WTC11 (cell line): Measurements from ENCODE around the gene C2orf76. TPM values are rescaled to one million over a fixed set of nuclear protein-coding genes. Genes with fewer than 3 reads are reported as not detected.
A peak's percentile ranks its signal among the peaks of the same experiment; 100 is the strongest.

Experiments
- ATAC-seq: fragments of 200-7000 bp; cut with Tn5 transposase; 2 replicates; pipeline ENCODE4 v1.10.0; 2021; ENCODE audit warnings: mild to moderate bottlenecking, moderate library complexity
- CTCF ChIA-PET: fragments of 300-600 bp; sonication (Branson Sonifier 250); formaldehyde crosslinking; loops from one replicate; lab custom pipeline; 2021; ENCODE audit warnings: antibody characterized with exemption; lab: Charles Lee
- POLR2A ChIA-PET: fragments of 350-600 bp; sonication (Branson Sonifier 250); formaldehyde crosslinking; loops from one replicate; lab custom pipeline; 2021; ENCODE audit warnings: antibody characterized with exemption; lab: Charles Lee
- DNase-seq: peaks from one replicate; pipeline ENCODE4 v3.0.0; 2021; ENCODE audit warnings: low spot score
- H3K27ac Mint-ChIP-seq: 2 replicates; pipeline ENCODE4 v1.8.0; 2021; ENCODE audit warnings: mixed read lengths
- H3K27me3 Mint-ChIP-seq: 2 replicates; pipeline ENCODE4 v1.8.0; 2021; ENCODE audit warnings: low read depth, mild to moderate bottlenecking, moderate library complexity, mixed read lengths
- H3K36me3 Mint-ChIP-seq: 2 replicates; pipeline ENCODE4 v1.8.0; 2021; ENCODE audit warnings: mixed read lengths
- H3K4me1 Mint-ChIP-seq: 2 replicates; pipeline ENCODE4 v1.8.0; 2022; ENCODE audit warnings: mixed read lengths
- H3K4me3 Mint-ChIP-seq: 2 replicates; pipeline ENCODE4 v1.8.0; 2021; ENCODE audit warnings: mild to moderate bottlenecking, moderate library complexity, mixed read lengths
- H3K9me3 Mint-ChIP-seq: 2 replicates; pipeline ENCODE4 v1.8.0; 2021; ENCODE audit warnings: mixed read lengths
- ATF1 ChIP-seq: sonication (generic); formaldehyde crosslinking; IDR thresholded peaks from 2 replicates; pipeline ENCODE4 v1.8.1; 2023; ENCODE audit warnings: mild to moderate bottlenecking, moderate library complexity, missing genetic modification reagents
- EMX1 ChIP-seq: fragments of 250-450 bp; sonication (Bioruptor Pico); IDR thresholded peaks from 2 replicates; pipeline ENCODE4 v1.8.0; 2021; ENCODE audit warnings: mild to moderate bottlenecking
- ESRRA ChIP-seq: sonication (generic); formaldehyde crosslinking; IDR thresholded peaks from 2 replicates; pipeline ENCODE4 v1.8.1; 2022; ENCODE audit warnings: mild to moderate bottlenecking, missing genetic modification reagents, borderline replicate concordance
- GABPB1 ChIP-seq: sonication (generic); formaldehyde crosslinking; IDR thresholded peaks from 2 replicates; pipeline ENCODE4 v1.8.1; 2023; ENCODE audit warnings: mild to moderate bottlenecking, missing genetic modification reagents
- HMGA2 ChIP-seq: fragments of 250-450 bp; sonication (Bioruptor Pico); IDR thresholded peaks from 2 replicates; pipeline ENCODE4 v1.4.0; 2021; ENCODE audit warnings: mild to moderate bottlenecking, moderate library complexity
- JUN ChIP-seq: sonication (generic); formaldehyde crosslinking; IDR thresholded peaks from 2 replicates; pipeline ENCODE4 v1.8.0; 2023; ENCODE audit warnings: mild to moderate bottlenecking, missing genetic modification reagents
- KAT7 ChIP-seq: sonication (generic); formaldehyde crosslinking; IDR thresholded peaks from 2 replicates; pipeline ENCODE4 v1.8.1; 2023; ENCODE audit warnings: missing genetic modification reagents, mild to moderate bottlenecking, borderline replicate concordance
- MXD4 ChIP-seq: fragments of 250-450 bp; sonication (Bioruptor Pico); IDR thresholded peaks from 2 replicates; pipeline ENCODE4 v1.8.0; 2021; ENCODE audit warnings: mild to moderate bottlenecking, moderate library complexity, borderline replicate concordance
- PRRX2 ChIP-seq: fragments of 250-450 bp; sonication (Bioruptor Pico); IDR thresholded peaks from 2 replicates; pipeline ENCODE4 v1.8.0; 2021; ENCODE audit warnings: mild to moderate bottlenecking
- SOX15 ChIP-seq: fragments of 250-450 bp; sonication (Bioruptor Pico); IDR thresholded peaks from 2 replicates; pipeline ENCODE4 v1.9.0; 2021; ENCODE audit warnings: mild to moderate bottlenecking
- TCF7 ChIP-seq: sonication (generic); formaldehyde crosslinking; IDR thresholded peaks from 2 replicates; pipeline ENCODE4 v1.8.0; 2022; ENCODE audit warnings: mild to moderate bottlenecking, low read depth, missing genetic modification reagents, moderate library complexity
- TEAD4 ChIP-seq: sonication (generic); formaldehyde crosslinking; IDR thresholded peaks from 2 replicates; pipeline ENCODE4 v1.8.0; 2022; ENCODE audit warnings: mild to moderate bottlenecking, missing genetic modification reagents
- TP53 ChIP-seq: sonication (generic); formaldehyde crosslinking; IDR thresholded peaks from 2 replicates; pipeline ENCODE4 v1.8.1; 2023; ENCODE audit warnings: mild to moderate bottlenecking, missing genetic modification reagents
- ZBTB21 ChIP-seq: sonication (generic); formaldehyde crosslinking; IDR thresholded peaks from 2 replicates; pipeline ENCODE4 v1.8.1; 2023; ENCODE audit warnings: mild to moderate bottlenecking, missing genetic modification reagents, borderline replicate concordance
- ZNF219 ChIP-seq: sonication (generic); formaldehyde crosslinking; IDR thresholded peaks from 2 replicates; pipeline ENCODE4 v1.8.0; 2023; ENCODE audit warnings: missing genetic modification reagents, mild to moderate bottlenecking, borderline replicate concordance
- ZNF416 ChIP-seq: fragments of 250-450 bp; sonication (Bioruptor Pico); IDR thresholded peaks from 2 replicates; pipeline ENCODE4 v1.9.0; 2021; ENCODE audit warnings: mild to moderate bottlenecking, inconsistent platforms
- ZNF671 ChIP-seq: fragments of 250-450 bp; sonication (Bioruptor Pico); IDR thresholded peaks from 2 replicates; pipeline ENCODE4 v1.8.0; 2021; ENCODE audit warnings: mild to moderate bottlenecking
- total RNA-seq: library from RNA; stranded (reverse); gene quantifications from 3 replicates; pipeline ENCODE4 v1.2.3, GENCODE V29; 2021
- TF ChIP-seq, protein P1 (sequence below): sonication (generic); formaldehyde crosslinking; IDR thresholded peaks from 2 replicates; pipeline ENCODE4 v1.8.0; 2023; ENCODE audit warnings: mild to moderate bottlenecking, missing genetic modification reagents
- TF ChIP-seq, protein P2 (sequence below): sonication (generic); formaldehyde crosslinking; IDR thresholded peaks from 2 replicates; pipeline ENCODE4 v1.8.1; 2023; ENCODE audit warnings: mild to moderate bottlenecking, missing genetic modification reagents, moderate library complexity
- TF ChIP-seq, protein P3 (sequence below): sonication (generic); formaldehyde crosslinking; IDR thresholded peaks from 2 replicates; pipeline ENCODE4 v1.8.1; 2022; ENCODE audit warnings: mild to moderate bottlenecking, missing genetic modification reagents, moderate library complexity, borderline replicate concordance
- TF ChIP-seq, protein P4 (sequence below): sonication (generic); formaldehyde crosslinking; IDR thresholded peaks from 2 replicates; pipeline ENCODE4 v1.8.0; 2022; ENCODE audit warnings: mild to moderate bottlenecking, missing genetic modification reagents
- TF ChIP-seq, protein P5 (sequence below): sonication (generic); formaldehyde crosslinking; IDR thresholded peaks from 2 replicates; pipeline ENCODE4 v1.8.1; 2022; ENCODE audit warnings: low read depth, mild to moderate bottlenecking, moderate library complexity, missing genetic modification reagents, borderline replicate concordance
- TF ChIP-seq, protein P6 (sequence below): sonication (generic); formaldehyde crosslinking; IDR thresholded peaks from 2 replicates; pipeline ENCODE4 v1.8.0; 2022; ENCODE audit warnings: mild to moderate bottlenecking, missing genetic modification reagents
- TF ChIP-seq, protein P7 (sequence below): sonication (generic); formaldehyde crosslinking; conservative IDR thresholded peaks from 2 replicates; pipeline ENCODE4 v1.8.1; 2023; ENCODE audit warnings: mild to moderate bottlenecking, low read depth, missing genetic modification reagents, moderate library complexity

The C2orf76 gene
- total RNA-seq, 1 experiment from 2014 or later, result 4.4 TPM

DNA sequence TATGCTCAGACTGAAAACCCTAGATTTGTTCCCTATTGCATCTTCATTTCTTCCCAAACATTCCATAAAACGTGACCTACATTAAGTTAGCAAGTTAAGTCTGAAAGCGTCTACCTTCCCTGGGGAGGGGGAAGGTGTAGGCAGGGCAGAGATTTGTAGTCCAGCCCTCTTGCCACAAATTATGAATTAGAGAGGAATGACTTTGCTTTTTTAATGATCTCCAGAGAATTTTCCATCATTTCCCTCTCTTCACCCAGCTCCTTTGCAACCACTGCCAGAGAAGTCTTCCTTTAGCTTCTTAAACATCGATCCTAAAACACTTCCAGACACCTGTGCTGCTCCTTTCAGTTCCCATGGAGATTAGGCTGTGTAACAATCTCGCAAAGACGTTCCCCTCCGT lies 1.2 kb downstream of the C2orf76 start (continued):
- TF ChIP-seq, protein P1, sequence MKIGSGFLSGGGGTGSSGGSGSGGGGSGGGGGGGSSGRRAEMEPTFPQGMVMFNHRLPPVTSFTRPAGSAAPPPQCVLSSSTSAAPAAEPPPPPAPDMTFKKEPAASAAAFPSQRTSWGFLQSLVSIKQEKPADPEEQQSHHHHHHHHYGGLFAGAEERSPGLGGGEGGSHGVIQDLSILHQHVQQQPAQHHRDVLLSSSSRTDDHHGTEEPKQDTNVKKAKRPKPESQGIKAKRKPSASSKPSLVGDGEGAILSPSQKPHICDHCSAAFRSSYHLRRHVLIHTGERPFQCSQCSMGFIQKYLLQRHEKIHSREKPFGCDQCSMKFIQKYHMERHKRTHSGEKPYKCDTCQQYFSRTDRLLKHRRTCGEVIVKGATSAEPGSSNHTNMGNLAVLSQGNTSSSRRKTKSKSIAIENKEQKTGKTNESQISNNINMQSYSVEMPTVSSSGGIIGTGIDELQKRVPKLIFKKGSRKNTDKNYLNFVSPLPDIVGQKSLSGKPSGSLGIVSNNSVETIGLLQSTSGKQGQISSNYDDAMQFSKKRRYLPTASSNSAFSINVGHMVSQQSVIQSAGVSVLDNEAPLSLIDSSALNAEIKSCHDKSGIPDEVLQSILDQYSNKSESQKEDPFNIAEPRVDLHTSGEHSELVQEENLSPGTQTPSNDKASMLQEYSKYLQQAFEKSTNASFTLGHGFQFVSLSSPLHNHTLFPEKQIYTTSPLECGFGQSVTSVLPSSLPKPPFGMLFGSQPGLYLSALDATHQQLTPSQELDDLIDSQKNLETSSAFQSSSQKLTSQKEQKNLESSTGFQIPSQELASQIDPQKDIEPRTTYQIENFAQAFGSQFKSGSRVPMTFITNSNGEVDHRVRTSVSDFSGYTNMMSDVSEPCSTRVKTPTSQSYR (CRISPR knock-in tag), result no peak
- no peak for TF ChIP-seq ESRRA

DNA sequence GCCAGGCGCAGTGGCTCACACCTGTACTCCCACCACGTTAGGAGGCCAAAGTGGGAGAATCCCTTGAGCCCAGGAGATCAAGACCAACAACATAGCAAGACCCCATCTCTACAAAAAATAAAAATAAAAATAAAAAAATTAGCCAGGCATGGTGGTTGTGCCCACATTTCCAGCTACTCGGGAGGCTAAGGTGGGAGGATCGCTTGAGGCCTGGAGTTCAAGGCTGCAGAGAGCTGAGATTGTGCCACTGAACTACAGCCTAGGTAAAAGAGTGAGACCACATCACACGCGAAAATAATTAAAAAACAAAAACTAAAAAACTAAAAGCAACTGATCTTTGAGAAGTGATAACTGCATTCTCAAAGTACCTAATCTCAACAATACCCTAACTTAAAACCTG lies 1.8 kb downstream of the C2orf76 start:
- Mint-ChIP-seq H3K4me1 (peaks cover 23% of the 10 kb centered on the region), H3K9me3 (no peaks in the 10 kb centered on the region), H3K36me3 (peaks cover 9% of the 10 kb centered on the region), H3K27ac (no peak overlapping the region), H3K4me3 (peak overlapping the region; percentile 99), H3K27me3 (no peaks in the 10 kb centered on the region)
- ATAC-seq, result no peak
- TF ChIP-seq MXD4 (CRISPR knock-in tag), result no peak
- TF ChIP-seq, protein P2, sequence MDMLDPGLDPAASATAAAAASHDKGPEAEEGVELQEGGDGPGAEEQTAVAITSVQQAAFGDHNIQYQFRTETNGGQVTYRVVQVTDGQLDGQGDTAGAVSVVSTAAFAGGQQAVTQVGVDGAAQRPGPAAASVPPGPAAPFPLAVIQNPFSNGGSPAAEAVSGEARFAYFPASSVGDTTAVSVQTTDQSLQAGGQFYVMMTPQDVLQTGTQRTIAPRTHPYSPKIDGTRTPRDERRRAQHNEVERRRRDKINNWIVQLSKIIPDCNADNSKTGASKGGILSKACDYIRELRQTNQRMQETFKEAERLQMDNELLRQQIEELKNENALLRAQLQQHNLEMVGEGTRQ, result no peak
- TF ChIP-seq JUN (CRISPR knock-in tag), result no peak
- TF ChIP-seq HMGA2, result no peak
- no peak for TF ChIP-seq KAT7 (CRISPR knock-in tag)
- no peak for TF ChIP-seq ZBTB21 (CRISPR knock-in tag)
- TF ChIP-seq TP53 (CRISPR knock-in tag), result no peak
- TF ChIP-seq, protein P3, sequence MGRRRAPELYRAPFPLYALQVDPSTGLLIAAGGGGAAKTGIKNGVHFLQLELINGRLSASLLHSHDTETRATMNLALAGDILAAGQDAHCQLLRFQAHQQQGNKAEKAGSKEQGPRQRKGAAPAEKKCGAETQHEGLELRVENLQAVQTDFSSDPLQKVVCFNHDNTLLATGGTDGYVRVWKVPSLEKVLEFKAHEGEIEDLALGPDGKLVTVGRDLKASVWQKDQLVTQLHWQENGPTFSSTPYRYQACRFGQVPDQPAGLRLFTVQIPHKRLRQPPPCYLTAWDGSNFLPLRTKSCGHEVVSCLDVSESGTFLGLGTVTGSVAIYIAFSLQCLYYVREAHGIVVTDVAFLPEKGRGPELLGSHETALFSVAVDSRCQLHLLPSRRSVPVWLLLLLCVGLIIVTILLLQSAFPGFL (CRISPR knock-in tag), result no peak
- no peak for TF ChIP-seq GABPB1 (CRISPR knock-in tag)
- no peak for TF ChIP-seq ATF1 (CRISPR knock-in tag)
- TF ChIP-seq PRRX2, result no peak
- no peak for TF ChIP-seq ZNF219 (CRISPR knock-in tag)
- no peak for TF ChIP-seq ZNF671 (CRISPR knock-in tag)
- no peak for TF ChIP-seq SOX15 (CRISPR knock-in tag)
- TF ChIP-seq, protein P4, sequence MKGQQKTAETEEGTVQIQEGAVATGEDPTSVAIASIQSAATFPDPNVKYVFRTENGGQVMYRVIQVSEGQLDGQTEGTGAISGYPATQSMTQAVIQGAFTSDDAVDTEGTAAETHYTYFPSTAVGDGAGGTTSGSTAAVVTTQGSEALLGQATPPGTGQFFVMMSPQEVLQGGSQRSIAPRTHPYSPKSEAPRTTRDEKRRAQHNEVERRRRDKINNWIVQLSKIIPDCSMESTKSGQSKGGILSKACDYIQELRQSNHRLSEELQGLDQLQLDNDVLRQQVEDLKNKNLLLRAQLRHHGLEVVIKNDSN (CRISPR knock-in tag), result no peak
- TF ChIP-seq, protein P5, sequence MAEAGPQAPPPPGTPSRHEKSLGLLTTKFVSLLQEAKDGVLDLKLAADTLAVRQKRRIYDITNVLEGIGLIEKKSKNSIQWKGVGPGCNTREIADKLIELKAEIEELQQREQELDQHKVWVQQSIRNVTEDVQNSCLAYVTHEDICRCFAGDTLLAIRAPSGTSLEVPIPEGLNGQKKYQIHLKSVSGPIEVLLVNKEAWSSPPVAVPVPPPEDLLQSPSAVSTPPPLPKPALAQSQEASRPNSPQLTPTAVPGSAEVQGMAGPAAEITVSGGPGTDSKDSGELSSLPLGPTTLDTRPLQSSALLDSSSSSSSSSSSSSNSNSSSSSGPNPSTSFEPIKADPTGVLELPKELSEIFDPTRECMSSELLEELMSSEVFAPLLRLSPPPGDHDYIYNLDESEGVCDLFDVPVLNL, result no peak
- no peak for TF ChIP-seq EMX1 (CRISPR knock-in tag)
- POLR2A ChIA-PET, result no interaction called here
- DNase-seq, result no peak
- CTCF ChIA-PET, result interaction anchor here (3.3 kb wide), 1 partner anchor 14 kb away, joined by 25 read pairs; no protein-coding TSS in a partner anchor

DNA sequence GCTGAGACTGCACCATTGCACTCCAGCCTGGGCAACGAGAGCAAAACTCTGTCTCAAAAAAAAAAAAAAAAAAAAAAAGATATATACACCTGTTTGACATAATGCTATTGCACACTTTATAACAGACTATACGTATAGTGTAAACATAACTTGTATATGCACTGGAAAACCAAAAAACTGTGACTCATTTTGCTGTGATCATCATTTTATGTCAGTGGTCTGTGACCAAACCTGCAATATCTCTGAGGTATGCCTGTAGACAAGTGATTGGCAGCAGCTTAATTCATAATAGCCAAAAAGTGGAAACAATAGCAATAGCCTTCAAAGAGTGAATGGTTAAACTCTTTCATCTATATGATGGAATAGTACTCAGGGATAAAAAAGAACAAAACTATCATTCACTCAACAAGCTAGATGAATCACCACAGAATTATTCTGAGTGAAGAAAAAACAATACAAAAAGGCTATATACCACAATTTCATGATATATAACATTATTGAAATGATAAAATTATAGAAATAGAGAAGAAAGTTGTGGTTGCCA lies 6.1 kb downstream of the C2orf76 start:
- no peak overlapping the region for H3K4me3 Mint-ChIP-seq
- ATAC-seq, result no peak
- POLR2A ChIA-PET, result no interaction called here
- H3K27me3 Mint-ChIP-seq, result no peaks in the 10 kb centered on the region; the same call in 1 of the 2 replicates
- DNase-seq, result no peak
- CTCF ChIA-PET, result interaction anchor here (1.4 kb wide), 1 partner anchor 116 kb away, joined by 3 read pairs; no protein-coding TSS in a partner anchor
- peaks cover 4% of the 10 kb centered on the region for H3K9me3 Mint-ChIP-seq
- H3K36me3 Mint-ChIP-seq, result no peaks in the 10 kb centered on the region
- peaks cover 13% of the 10 kb centered on the region for H3K4me1 Mint-ChIP-seq
- no peak overlapping the region for H3K27ac Mint-ChIP-seq
- TF ChIP-seq TEAD4 (no peak), ZNF416 (no peak), ZNF219 (CRISPR knock-in tag) (no peak), TCF7 (CRISPR knock-in tag) (no peak)
- TF ChIP-seq, protein P6, sequence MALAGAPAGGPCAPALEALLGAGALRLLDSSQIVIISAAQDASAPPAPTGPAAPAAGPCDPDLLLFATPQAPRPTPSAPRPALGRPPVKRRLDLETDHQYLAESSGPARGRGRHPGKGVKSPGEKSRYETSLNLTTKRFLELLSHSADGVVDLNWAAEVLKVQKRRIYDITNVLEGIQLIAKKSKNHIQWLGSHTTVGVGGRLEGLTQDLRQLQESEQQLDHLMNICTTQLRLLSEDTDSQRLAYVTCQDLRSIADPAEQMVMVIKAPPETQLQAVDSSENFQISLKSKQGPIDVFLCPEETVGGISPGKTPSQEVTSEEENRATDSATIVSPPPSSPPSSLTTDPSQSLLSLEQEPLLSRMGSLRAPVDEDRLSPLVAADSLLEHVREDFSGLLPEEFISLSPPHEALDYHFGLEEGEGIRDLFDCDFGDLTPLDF (CRISPR knock-in tag), result no peak
- TF ChIP-seq, protein P4 (CRISPR knock-in tag), result no peak
- TF ChIP-seq, protein P7, sequence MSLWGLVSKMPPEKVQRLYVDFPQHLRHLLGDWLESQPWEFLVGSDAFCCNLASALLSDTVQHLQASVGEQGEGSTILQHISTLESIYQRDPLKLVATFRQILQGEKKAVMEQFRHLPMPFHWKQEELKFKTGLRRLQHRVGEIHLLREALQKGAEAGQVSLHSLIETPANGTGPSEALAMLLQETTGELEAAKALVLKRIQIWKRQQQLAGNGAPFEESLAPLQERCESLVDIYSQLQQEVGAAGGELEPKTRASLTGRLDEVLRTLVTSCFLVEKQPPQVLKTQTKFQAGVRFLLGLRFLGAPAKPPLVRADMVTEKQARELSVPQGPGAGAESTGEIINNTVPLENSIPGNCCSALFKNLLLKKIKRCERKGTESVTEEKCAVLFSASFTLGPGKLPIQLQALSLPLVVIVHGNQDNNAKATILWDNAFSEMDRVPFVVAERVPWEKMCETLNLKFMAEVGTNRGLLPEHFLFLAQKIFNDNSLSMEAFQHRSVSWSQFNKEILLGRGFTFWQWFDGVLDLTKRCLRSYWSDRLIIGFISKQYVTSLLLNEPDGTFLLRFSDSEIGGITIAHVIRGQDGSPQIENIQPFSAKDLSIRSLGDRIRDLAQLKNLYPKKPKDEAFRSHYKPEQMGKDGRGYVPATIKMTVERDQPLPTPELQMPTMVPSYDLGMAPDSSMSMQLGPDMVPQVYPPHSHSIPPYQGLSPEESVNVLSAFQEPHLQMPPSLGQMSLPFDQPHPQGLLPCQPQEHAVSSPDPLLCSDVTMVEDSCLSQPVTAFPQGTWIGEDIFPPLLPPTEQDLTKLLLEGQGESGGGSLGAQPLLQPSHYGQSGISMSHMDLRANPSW (CRISPR knock-in tag), result no peak
